Dedifferentiated amniotic fluid mesenchymal stem cell (primary cell): ENCODE results near the gene MUSTN1.

Source experiments
- DNase-seq: peaks from one replicate; pipeline ENCODE4 v3.0.0-alpha.2; 2016; ENCODE audit errors: extremely low spot score

The MUSTN1 gene

DNA sequence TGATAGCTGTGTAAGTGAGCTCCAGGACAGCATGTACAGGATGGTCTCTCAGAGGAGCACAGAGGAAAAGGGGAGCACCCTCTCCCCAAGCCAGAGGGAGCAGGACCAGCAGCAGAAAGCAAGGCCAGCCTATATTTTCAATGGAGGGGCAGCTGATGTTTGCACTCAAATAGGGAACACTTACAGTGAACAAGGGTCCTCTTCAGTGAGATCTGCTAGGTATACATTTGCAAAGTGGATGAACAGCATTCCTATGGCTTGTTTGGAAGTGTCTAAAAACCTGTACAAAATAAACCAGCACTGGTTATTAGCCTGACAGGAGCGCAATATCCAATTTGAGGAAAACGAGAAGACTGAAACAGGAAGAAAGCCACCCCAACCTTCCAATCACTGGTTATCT lies 17.6 kb upstream of the MUSTN1 start:
- no peak for DNase-seq

DNA sequence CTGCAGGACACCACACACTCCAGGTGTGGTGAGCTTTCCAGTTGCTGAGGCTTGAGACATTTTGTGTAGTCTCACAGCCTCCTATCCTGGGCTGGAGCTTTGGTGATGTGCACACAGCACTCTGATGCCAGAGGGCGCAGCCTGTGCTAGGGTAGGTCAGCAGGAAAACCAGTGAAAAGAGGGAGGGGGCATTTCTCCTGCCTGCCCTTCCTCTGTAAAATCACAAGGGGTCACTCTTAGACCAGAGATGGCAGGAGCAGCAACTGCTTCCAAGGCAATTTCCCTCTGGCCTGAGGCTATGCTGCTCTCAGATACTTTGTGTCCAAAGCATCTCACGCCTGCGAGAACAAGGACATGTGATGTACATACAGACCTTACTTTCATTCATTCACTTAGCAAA lies 16.5 kb upstream of the MUSTN1 start:
- DNase-seq = no peak

DNA sequence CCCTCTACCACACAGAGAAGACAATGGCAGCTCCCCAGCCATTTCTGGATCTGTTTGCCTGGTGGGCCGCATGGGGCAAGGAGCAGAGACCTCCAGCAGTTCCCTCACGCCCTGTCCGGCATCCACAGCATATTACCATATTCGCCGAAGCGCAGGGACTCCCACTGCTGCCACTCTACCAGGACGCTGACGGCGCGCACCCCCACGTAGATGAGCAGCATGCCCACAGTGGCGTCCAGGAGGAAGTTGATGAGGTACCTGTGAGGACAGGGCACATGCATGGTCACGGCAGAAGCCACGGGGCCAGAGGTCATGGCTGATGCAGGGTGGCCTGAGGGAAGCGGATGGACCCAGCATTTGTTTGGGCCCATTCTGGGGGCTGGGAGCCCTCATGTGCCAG lies 14.8 kb upstream of the MUSTN1 start:
- no peak for DNase-seq

DNA sequence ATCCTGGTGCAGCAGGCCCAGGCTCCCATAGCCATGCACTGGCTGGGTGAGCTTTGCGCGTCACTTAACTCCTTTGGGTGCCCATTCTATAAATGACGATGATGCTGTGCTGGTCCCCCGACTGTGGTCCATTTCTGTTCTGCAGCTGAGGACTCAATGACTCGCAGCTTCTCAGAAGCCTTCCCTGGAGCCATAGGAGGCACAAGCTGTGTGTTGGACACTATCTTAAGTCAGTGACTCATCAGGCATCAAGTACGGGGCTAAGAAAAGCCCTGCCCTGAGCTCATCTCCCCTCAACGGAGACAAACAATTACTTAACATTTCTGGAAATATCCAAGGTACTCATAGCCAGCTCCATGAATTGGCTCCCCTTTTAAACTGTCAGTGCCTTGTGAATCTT lies 13.8 kb upstream of the MUSTN1 start:
- no peak for DNase-seq

DNA sequence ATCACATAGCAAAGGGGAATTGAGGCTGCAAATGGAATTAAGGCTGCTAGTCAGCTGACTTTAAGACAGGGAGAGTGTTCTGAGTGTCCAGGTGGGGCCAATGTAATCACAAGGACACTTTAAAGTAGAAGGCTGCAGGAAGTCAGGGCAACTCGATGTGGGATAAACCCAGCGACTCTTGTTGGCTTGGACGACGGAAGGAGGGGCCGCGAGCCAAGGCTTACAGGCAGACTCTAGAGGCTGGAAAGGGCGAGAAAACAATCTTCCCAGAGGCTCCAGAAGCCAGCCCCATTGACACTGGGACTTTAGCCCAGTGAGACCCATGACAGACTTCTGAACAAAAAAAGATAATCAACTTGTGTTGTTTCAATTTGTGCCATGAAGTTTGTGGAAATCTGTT lies 12.9 kb upstream of the MUSTN1 start:
- no peak for DNase-seq

DNA sequence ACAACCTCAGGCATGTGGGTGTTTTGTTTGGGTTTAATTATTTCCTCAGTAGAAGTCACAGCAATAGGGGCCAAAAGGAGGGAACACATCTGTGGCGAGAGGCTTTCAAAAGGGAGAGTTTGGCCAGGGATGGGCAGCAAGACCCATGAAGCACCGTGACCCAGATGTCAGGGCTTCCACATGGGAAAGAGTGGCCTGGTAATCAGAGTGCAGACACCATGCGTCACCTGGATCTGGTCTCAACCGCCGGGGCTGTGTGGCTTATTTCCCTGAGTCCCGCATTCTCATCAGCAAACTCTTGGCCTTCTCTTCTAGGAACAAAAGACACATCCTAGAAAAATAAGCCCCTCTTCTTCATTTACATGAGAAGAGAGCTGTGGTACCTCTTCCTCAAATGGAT lies 12.4 kb upstream of the MUSTN1 start:
- DNase-seq = no peak

DNA sequence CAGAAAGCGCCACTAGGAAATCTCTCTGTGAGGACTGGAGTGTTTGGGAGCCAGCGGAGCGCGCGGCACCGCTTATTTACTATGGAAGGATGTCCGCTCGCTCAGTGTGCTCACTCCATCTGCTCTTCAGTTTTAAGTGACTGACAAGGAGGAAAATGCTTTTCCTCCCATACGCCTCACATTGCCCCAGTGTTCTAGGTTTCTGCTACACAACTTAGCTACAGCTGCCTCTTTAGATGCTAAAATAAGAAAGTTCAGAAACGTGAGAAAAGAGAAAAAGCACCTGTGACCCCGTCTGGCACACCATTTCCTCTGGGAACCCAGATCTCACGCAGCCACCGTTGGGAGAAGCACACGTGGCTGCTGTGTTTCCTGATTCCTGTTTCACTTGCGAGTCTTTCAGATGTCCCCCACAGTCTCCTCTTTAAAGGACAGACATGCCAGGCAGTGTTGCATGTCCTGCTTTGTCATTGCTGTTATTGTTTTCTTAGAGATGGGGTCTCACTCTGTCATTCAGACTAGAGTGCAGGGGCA lies 11.7 kb upstream of the MUSTN1 start:
- no peak for DNase-seq

DNA sequence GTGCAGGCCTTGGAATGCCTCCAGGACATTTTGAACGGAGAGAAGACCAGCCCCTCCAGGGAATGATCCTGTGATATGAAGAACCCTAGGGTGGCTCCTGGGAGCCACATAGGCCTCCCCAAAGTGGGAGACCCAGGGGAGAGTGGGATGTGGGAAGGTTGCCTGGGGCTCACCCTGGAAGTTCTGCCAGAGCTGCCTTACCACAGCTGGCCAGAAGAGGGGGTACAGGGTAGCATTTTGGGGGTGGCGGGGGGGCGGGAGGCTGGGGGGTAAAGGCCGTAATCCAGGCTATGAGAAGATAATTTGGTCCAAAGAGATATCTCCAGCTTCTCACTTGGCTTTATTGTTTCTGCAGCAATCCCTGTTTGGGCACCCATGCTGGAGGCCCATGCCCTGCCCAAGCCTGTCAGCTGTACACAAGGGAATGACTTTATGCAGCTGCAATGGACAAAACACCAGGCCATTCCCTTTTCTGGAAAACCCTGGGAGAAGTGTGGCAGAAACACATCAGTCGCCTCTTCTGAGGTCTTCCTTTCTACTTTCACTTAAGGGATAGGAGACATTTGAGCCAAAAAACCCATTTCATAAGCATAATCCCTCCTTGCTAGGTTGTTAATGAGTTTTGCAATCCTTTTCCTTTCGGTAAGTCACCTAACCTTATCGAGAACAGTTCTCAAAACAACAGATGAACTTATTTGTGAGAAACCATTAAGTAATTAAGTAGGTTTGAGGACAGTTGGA lies 11.0 kb upstream of the MUSTN1 start:
- no peak for DNase-seq

DNA sequence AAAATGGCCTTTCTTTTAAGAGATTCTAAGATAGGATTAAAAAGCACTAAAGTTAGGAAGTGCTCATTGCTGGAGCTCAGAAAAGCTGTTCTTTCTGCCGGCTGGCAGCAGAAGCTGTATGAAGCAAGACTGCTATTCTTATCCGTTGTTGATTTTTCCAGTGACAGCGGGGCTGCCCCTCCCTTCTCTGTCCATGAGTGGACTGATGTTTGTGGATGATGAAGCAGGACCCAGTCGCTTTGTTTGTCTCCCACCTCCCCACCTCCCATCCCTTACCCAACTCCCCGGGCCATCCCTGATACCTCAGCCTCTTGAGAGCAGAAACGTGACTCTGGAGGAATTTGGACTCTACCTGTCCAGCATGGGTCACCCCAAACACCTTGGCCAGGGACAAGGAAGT lies 10.3 kb upstream of the MUSTN1 start:
- DNase-seq = no peak

DNA sequence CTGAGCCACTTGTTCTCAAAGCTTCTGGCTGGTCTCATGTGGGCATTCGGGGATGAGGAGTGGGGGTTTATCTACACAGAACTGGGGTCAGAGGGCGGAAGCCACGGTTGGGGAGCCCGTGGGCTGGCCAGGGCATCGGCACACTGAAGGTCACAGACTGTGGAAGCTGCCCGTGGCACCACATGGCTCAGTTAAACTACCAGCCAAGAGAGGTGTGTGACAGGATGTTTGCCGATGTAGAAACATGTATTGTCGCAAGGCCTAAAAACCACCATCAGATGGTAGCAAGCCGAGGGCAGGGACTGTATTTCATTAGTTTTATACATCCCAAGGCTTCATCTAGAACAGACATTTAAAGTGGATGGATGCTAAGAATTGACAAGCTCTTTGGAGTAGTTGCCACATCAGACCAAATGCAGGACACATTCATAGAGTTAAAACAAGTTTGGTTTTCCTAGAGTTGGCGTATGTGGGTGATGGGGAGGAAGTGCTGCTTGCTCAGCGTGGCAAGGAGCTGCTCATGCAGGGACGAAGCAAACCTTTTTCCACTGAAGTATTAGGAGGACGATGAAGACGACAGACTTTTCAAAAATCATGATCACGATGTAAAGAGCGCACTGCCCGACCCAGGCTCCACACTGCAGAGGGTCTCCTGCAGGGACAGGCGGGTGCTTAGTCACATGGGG lies 9.6 kb upstream of the MUSTN1 start:
- no peak for DNase-seq

DNA sequence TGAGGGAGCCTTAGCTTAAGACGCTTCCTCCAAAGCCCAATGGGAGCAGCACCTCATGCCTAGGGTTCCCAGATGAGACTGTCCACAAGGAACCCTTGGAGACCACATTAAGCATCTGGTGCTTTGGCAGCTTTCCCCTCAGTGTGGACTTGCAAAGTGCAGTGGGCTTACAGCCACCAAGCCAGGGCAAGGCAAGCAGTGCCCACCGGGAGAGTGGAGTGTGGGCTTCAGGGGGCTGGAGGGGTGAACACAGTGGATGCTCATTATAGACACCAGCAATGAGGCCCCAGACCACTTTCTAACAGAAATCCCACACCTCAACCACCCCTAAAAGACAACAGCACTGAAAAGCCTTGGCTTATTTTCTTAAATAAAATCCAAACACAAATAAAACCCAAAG lies 9.1 kb upstream of the MUSTN1 start:
- no peak for DNase-seq

DNA sequence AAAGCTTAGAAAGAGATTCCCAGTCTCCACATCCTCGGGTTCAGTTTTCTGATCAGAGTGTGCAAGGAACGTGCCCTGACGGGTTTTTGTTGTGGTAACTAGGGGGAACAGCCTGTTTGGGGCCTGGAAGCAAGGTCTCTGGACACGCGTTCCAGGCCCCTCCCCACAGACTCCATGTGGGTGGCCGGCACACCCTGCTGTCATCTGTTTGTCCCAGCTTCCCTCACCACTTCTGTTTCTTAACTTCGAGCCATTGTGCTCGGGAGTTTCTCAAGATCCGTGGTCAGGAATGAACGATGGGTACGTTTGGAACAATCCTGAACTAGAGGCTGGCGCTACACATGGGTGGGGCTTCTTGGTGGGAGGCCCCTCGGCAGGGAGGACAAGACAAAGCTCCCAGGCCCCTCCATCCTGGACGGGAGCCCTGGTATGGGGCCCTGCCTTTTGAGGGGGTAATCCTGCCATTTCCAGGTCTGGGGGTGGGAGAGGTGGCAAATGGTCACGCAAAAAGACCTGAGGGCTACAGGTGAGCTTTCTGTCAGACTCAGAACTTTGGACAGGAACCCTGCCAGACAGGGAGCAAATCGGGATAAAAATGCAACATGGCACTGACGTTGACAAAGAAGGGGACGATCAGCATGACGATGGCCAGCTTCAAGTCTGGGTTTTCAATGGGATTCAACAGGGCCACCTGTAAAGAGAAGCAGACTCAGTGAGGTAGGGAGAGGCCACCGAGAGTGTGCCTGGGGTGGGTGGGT lies 8.5 kb upstream of the MUSTN1 start:
- no peak for DNase-seq

DNA sequence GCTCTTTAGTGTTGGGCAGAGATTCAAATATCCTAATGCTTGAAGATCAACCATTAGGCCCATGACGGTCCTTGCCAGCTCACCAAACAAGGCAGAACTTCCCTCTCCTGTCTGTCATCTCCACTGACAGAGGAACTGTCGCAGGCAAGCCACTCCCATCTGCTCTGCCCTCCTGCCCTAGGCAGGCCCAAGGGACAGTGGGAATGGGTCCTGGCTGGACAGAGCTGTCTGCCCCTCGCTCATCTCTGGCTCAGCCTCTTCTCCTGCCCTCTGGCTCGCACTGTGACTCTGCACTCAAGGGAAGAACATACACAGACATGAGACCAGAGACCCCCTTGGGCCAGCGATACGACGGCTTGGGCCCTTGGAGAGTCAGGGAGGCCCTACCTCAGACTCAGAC lies 7.6 kb upstream of the MUSTN1 start:
- no peak for DNase-seq

DNA sequence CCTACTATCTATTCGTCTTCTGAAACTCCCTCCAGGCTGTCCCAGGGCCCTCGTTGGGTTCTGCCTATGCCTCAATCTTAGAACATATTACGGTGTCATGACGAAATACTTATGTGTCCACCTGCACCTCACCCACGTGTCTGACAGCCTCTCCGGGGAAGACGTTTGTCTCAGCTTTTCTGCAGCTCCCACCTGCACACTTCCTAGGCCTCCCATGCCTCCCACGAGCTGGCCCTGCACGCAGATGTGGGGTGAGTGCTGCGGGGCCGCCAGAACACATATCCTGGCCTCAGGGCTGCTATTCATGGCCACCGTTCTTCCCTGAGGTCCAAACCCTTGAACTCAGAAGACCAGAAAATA lies 7.1 kb upstream of the MUSTN1 start:
- no peak for DNase-seq

DNA sequence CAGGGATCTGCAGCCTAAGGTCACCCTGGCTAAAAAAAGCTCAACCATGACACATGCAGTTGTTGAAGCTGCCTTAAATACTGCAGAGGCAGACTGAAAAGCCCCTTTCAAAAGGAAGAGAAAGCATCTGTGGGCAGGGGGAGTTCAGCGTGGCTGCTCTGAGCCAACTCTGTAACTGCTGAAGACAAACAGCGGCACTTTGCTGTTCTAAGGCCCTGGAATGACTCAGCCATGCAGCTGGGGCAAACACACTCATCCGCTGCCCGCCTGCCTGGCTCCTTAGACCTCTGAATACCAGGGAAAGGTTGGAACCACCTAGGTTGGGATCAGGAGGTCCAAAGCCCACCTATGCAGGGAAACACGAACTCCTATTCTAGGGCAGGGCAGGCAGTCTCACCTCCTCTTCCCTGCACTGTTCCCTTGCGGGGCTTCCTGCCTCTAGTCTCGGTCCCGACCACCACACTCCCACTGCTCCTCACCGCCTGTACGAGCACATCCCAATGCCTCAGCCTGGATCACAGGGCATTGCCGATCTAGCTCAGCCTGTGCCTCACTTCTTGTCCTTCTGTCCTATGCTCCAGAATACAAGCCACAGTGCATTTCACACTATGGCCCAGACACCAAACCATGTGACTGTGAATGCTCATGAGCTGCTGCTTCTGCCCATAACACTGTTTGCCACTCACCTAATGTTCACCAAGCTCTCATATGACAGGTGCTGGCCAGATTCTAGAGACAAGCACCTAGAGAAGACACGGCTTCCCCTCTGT lies 6.6 kb upstream of the MUSTN1 start:
- no peak for DNase-seq

DNA sequence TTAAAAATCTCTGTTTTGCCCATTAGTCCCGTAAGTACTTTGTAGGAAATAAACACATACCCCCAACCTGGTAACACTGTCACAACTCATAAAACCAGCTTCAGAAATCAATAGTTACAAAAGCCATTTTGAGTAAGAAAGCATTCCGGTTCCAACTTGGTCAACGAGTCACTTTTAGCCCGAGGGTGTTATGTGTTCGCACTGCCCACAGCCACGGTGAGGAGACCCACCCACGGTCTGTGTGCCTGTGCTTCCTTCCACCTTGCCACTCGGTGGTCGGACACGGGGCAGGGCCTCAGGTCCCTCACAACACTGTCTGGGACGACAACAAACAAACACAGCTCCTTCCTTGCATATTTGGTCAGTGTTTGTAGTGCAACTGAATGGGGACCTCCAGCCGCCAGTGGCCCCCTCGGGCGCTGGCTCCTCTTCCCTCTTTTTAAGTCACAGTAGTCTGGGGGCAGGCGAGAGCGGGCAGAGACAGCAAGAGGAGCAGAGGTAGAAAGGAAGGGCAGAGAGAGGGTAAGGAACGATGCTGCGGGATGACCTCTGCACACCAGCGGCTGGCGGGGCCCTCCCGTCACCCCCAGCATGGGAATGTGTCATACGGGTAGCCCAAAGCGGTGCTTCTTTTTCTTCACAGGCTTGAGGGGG lies 5.2 kb upstream of the MUSTN1 start:
- no peak for DNase-seq

DNA sequence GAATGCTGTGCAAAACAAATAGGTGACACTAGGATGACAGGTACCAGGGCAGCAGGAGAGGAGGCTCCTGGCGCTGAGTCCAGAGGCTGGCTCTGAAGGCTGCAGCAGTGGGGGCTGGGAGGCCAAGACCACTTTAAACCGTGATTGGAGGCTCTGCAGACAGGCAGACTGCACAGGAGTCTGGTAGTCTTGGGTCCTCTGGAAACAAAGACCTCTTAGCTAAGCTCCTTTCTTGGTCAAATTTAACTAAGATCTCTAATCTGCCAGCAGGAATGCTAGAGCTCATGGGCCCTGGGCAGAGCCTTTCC lies 4.4 kb upstream of the MUSTN1 start:
- DNase-seq = no peak

DNA sequence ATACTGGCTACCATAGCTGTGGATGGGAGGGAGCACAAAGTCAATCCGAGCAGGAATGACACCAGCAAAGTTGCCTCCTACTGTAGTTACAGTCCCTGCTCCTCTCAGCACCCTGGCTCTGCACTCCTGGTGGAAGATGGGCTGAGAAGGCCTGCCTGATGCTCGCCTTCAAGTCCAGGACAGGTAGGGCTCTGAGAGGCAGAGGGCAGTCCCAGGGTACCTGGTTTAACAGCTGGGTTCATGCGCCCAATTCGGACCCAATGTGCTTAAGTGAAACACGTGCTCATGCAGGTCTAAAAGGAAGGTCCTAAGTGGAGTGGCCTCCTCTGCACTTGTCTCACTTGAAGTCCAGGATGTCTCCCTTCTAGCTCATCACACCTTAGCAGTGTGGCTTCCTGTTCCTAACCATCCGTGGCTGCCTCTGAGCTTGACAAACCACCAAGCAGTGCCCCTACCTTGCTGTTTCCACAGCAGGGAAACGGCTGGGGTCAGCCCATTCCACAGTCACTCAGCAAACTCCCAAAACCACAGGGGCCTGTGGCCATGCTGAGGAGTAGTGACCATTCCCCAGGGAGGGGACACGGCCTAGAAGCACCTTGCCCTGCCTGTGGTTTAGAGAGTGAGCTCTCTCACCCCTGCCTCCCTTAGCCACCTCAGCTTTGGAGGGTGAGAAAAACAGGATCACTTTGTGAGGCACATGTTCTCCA lies 3.9 kb upstream of the MUSTN1 start:
- no peak for DNase-seq

DNA sequence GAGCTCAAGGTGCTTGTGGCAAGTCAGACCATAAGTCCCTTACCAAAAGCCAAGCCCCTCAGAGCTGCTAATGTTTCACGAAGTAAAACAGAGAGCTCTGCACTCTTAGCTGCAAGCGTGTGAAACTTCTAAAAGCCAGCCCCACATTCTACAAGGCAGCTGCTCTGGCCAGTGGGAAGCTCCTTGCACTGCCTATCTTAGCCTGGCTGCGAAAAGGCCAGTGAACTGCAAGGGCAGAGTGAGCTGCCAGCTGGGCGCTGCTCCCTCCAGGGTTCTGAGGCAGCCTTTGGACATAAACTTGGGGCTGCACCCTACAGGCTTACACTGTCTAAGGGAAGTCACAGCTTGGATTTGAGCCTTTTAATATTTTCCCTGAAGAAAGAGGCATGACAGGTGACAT lies 2.2 kb upstream of the MUSTN1 start:
- DNase-seq = no peak

DNA sequence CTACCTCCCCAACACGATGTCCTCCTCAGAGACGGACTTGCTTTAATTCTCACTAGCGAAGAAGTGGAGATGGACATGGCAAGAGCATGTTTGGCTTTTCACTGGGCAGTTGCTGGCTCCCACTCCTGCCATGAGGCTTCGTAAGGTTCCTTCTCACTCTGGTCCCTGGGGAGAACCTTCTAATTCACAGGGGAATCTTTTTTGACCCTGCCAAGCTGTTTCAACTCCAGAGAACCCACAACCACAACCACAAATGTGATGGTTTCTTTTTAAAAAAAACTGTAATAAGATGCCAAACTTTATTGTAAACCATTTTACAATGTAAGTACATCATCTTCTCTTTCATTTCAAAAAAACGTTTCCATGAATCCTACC lies 1.6 kb upstream of the MUSTN1 start:
- DNase-seq = no peak

DNA sequence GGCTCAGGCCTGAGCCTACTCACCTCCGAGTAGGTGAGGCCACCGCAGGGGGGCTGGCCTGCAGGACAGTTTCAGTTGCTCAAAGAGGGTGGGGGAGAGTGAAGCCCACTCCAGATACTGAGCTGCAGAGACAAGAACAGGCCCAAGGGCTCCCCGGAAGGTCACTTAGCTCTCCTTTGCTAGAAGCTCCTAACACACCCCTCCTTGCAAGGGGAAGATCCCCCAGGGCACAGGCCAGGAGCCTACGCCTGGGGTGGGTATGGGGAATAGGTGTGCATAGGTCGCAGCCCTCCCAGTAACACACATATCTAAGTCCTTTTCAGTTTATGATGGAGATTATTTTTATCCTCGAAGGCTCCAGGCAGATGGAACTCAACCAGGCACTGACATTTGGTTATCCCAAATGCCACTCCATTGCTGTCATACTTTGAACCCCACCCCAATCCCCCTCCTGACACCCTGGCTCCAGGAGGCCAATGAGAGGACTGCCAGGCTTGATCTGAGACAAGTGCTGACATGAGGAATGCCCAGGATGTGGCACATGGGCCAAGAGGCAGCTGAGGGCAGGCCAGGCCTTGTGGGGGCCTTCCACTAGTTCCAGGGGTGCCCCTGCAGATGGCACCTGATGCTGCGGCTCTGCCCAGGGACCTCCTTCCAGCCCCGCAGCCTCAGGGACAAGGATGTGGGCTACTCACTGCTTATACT lies 1.1 kb upstream of the MUSTN1 start:
- no peak for DNase-seq
